ENCODE data around the gene PTX4.

GRCh38 chr16:1470481-1471251, 18.1 kb downstream of the PTX4 start:
- no peak for TF ChIP-seq CTCF (IDR thresholded peaks at IDR 0.05; ENCODE audit: borderline replicate concordance, extremely low read depth, low read length, poor library complexity, severe bottlenecking)
- TF ChIP-seq EZH2 (IDR thresholded peaks at IDR 0.05; ENCODE audit: borderline replicate concordance, low read depth, low read length, severe bottlenecking), result no peak

Data from DND-41 (cell line).